ENCODE data around the gene GRIK2. TPM values are rescaled to one million over a fixed set of nuclear protein-coding genes. Genes with fewer than 3 reads are reported as not detected.
"Not testable (repeated sequence)": the region's sequence is repeated elsewhere in the genome, so short reads cannot be mapped to it uniquely, and the experiment has no call there.

The GRIK2 gene
- 5.5 TPM for polyA plus RNA-seq (2013, experiment 1 of 2; ENCODE audit: insufficient read length)
- 8.0 TPM for polyA plus RNA-seq (2013, experiment 2 of 2; ENCODE audit: insufficient read length)

GRCh38 chr6:101393251-101393828 lies at the start of gene GRIK2:
GRIK2 (plus strand) TSS chr6:101393708.
- peak; percentile 62 for DNase-seq

DNA sequence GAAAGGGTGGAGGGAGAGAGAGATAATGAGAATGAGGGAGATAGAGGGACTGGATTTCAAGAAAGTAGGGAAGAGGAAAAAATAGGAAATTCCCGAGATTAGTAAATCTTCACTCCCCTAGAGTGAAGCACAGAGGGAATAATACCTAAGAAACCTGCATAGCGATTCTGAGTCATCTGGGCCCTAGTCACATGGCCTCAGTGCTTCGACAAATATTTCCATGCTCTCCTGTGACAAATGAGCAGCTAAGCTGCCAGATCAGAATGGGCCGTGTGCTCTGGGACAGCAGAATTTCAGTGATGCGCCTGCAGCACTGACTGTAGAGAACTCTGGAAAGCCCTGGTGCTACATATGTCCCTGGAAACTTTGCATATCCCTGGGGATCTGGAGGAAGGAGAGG lies 48.6 kb upstream of the GRIK2 start:
- no peak for DNase-seq

DNA sequence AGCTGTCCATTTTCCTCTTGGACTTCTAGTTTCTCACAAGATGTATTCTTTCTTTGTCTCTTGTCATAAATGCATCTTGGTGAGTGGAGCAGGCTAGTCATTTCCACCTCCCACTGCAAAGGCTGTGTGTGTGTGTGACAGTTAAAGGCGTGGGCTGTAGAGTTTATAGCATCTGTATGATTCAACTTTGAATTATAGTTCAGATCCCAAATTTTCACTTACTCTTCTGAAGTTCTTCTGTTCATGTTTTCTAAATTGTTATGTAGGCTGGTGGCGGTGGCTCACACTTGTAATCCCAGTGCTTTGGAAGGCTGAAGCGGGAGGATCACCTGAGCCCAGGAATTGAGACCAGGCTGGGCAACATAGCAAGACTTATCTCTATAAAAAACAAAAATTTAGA lies 44.7 kb upstream of the GRIK2 start:
- no peak for DNase-seq

DNA sequence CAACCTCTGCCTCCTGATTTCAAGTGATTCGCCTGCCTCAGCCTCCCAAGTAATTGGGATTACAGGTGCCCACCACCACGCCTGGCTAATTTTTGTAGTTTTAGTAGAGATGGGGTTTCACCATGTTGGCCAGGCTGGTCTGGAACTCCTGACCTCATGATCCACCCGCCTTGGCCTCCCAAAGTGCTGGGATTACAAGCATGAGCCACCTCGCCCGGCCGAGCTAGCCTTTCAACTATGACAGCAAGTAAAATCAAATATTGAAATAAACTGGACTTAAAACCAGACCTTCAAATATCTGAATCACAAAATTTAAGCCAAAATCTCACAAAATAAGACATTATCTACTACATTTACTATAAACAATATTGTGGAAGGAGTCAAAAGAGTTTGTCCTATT lies 42.9 kb upstream of the GRIK2 start:
- not testable (repeated sequence) for DNase-seq

GRCh38 chr6:101351173-101351572 lies 42.3 kb upstream of the GRIK2 start:
- DNase-seq = no peak

- DNase-seq = no peak
Measured at GRCh38 chr6:101352316-101352715, 41.2 kb upstream of the GRIK2 start.

- no peak for DNase-seq
Measured at GRCh38 chr6:101365181-101365580, 28.3 kb upstream of the GRIK2 start.

DNA sequence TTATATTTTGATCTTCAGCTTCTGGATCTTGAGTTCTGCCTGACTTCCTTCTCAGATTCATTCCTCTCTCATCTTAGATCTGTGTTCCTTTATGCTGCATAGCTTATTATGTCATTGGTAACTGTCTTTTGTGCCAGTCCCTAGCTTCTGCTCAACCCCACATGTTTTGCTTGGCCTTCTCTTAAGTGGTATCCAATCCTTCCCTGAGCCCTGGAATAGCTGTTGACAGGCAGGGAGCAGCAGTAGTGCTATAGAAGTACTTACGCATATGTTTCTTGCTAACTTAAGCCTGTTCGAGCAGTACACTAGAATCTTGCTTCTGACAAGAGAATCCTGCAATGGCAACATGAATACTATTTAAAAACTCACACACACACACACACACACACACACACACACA lies 13.6 kb upstream of the GRIK2 start:
- no peak for DNase-seq

GRCh38 chr6:101380897-101381630 lies 12.4 kb upstream of the GRIK2 start:
- no peak for DNase-seq

- not testable (repeated sequence) for DNase-seq
Measured at GRCh38 chr6:101383747-101384146, 9.8 kb upstream of the GRIK2 start.

DNA sequence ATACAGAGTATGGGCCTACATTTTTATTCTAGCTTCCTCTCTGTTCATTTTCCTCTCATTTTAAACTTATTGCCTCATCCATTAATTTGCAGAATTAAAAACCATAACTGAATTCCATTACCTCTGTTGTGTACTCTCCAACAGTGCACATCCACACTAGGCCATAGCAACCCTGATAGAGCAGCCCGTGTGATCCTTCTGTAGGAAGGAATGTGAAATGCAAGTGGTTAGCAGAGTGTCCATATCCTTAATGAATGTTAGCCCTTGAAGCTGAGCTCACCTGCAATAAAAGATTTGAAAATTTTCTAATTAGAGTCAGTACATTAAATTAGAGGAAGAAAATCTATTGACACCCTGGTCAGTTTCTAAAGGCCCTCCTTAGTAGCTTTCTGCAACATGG lies 6.5 kb upstream of the GRIK2 start:
- DNase-seq = no peak

GRCh38 chr6:101391772-101392585 lies 1.5 kb upstream of the GRIK2 start:
- DNase-seq = peak; percentile 45

- no peak for DNase-seq
Measured at GRCh38 chr6:101392586-101393230, 800 bp upstream of the GRIK2 start.

DNA sequence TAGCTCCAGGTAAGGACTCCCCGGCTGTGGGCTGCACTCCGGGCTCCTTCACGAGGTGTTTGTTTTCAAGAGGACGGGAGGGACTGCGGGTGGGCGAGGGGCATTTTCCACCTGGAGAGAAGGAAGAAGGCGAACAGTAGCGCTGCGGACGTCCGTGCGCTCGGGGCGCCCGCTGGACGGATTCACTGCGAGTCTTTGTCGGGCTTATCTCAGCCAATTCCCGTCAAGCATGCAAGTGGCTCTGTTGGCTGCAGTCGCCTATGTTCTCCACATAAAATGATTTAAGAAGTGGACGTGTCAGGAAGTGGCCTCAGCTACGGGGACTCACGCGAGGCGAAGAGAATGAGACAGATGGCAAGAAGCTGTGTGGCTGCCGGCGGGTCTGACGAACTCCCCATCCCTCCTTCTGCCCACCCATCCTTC lies 332 bp downstream of the GRIK2 start:
- peak; percentile 60 for DNase-seq

GRCh38 chr6:101394936-101395335 lies 1.4 kb downstream of the GRIK2 start:
- no peak for DNase-seq

- no peak for DNase-seq
Measured at GRCh38 chr6:101395345-101395744, 1.8 kb downstream of the GRIK2 start.

GRCh38 chr6:101396548-101397173 lies 3.2 kb downstream of the GRIK2 start:
- DNase-seq = peak; percentile 72

GRCh38 chr6:101397199-101397598 lies 3.7 kb downstream of the GRIK2 start:
- DNase-seq = no peak

DNA sequence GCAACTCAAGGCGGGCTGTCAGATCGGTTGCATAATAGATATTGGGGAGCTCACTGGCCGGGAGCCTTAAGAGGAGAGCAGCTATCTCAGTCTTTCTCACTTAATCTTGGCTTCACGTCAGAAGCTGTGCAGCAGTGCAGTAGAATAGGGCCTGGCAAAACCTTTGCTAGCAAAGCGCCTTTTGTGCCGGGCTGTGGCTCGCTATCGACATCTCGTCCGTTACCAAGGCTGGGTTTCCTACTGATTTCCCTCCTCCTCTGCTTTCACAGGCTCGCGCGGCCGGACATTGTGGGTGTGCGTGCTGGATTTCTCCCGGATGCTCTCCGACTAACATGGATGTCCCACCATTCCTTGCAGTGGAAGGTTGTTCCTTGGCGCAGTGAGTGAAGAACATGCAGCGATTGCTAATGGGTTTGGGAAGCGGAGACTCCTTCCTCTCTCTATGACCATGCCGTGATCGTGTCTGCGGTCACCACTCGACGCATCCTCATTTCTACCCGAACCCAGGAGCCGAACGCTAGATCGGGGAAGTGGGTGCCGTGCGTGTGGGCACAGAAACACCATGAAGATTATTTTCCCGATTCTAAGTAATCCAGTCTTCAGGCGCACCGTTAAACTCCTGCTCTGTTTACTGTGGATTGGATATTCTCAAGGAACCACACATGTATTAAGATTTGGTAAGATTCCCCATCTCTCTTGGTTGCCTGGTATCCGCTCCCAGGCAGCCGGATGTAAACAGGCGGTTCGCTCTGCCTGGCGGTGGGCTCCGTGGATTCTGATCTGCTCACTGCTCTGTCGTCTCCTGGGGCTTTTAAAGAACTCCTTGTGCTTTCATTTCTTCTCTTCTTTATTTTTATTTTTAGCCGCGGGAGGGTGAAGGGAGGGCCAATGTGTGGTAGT lies 5.5 kb downstream of the GRIK2 start:
- DNase-seq = no peak

- DNase-seq = no peak
Measured at GRCh38 chr6:101399616-101400162, 6.2 kb downstream of the GRIK2 start.
